H1 (cell line): ENCODE results near the gene ZMIZ1. TPM values are rescaled to one million over a fixed set of nuclear protein-coding genes. Genes with fewer than 3 reads are reported as not detected.

ENCODE experiments used
- BCL11A ChIP-seq, 2 experiments: IDR thresholded peaks; one replicate each; pipeline ENCODE4 v1.6.1; 2011; ENCODE audit warnings: low read depth in 2 of 2, low read length in 2 of 2, mild to moderate bottlenecking in 2 of 2
- CBX8 ChIP-seq: fragments of 300-800, 300-1000 bp; sonication (generic); IDR thresholded peaks from 2 replicates; pipeline ENCODE4 v1.7.1; 2016; ENCODE audit warnings: low read depth, low read length, borderline replicate concordance
- CTBP2 ChIP-seq: IDR thresholded peaks from 2 replicates; pipeline ENCODE4 v1.7.0; 2011; ENCODE audit warnings: borderline replicate concordance, mild to moderate bottlenecking, moderate library complexity, mixed read lengths, low read length; ENCODE audit not compliant: insufficient read depth, insufficient read length
- JUN ChIP-seq: IDR thresholded peaks from 2 replicates; pipeline ENCODE4 v1.6.1; 2011; ENCODE audit warnings: low read depth, mild to moderate bottlenecking, improper control_type of control experiment, low read length
- JUND ChIP-seq: IDR thresholded peaks from 2 replicates; pipeline ENCODE4 v1.6.1; 2011; ENCODE audit warnings: mild to moderate bottlenecking, improper control_type of control experiment, low read length
- KDM4A ChIP-seq: IDR thresholded peaks from one replicate; pipeline ENCODE4 v1.7.1; 2012; ENCODE audit warnings: low read depth, mild to moderate bottlenecking, moderate library complexity, low read length, inconsistent platforms; ENCODE audit not compliant: severe bottlenecking
- NRF1 ChIP-seq: IDR thresholded peaks from 2 replicates; pipeline ENCODE4 v1.6.1; 2011; ENCODE audit warnings: mild to moderate bottlenecking, low read depth, low read length, improper control_type of control experiment
- POLR2AphosphoS5 ChIP-seq: IDR thresholded peaks from 2 replicates; pipeline ENCODE4 v1.6.1; 2011; ENCODE audit warnings: low read depth, low read length
- POU5F1 ChIP-seq: IDR thresholded peaks from 2 replicates; pipeline ENCODE4 v1.6.1; 2011; ENCODE audit warnings: low read depth, mild to moderate bottlenecking, low read length, moderate library complexity
- RBBP5 ChIP-seq: IDR thresholded peaks from 2 replicates; pipeline ENCODE4 v1.7.1; 2012; ENCODE audit warnings: low read depth, mild to moderate bottlenecking, inconsistent platforms, low read length, moderate library complexity, borderline replicate concordance
- RXRA ChIP-seq: IDR thresholded peaks from 2 replicates; pipeline ENCODE4 v1.6.1; 2011; ENCODE audit warnings: low read depth, mild to moderate bottlenecking, low read length, moderate library complexity; ENCODE audit not compliant: insufficient read depth
- SIRT6 ChIP-seq: IDR thresholded peaks from one replicate; pipeline ENCODE4 v1.7.1; 2012; ENCODE audit warnings: low read length, inconsistent platforms
- SIX5 ChIP-seq: IDR thresholded peaks from 2 replicates; pipeline ENCODE4 v1.6.1; 2011; ENCODE audit warnings: mild to moderate bottlenecking, low read depth, low read length
- SP2 ChIP-seq: IDR thresholded peaks from 2 replicates; pipeline ENCODE4 v1.6.1; 2012; ENCODE audit warnings: mild to moderate bottlenecking, low read length, inconsistent platforms
- SRF ChIP-seq: IDR thresholded peaks from 2 replicates; pipeline ENCODE4 v1.6.1; 2011; ENCODE audit warnings: mild to moderate bottlenecking, low read depth, low read length, moderate library complexity
- TCF12 ChIP-seq: IDR thresholded peaks from 2 replicates; pipeline ENCODE4 v1.6.1; 2011; ENCODE audit warnings: low read depth, mild to moderate bottlenecking, low read length
- TEAD4 ChIP-seq: IDR thresholded peaks from 2 replicates; pipeline ENCODE4 v1.6.1; 2012; ENCODE audit warnings: low read depth, low read length, inconsistent platforms, mixed read lengths
- ZNF274 ChIP-seq: IDR thresholded peaks from 2 replicates; pipeline ENCODE4 v1.7.0; 2012; ENCODE audit warnings: low read length, borderline replicate concordance; ENCODE audit errors: extremely low read depth
- polyA plus RNA-seq, 7 experiments: library from polyadenylated mRNA; depleted of rRNA in 3 of 7; stranded (reverse) in 5 of 7; unstranded in 2 of 7; fragments of >200 nt in 5 of 7; fragments of 200-250 nt in 2 of 7; gene quantifications; 1 replicate in 5 of 7; 2 replicates in 1 of 7; 4 replicates in 1 of 7; pipeline versions ENCODE4 v1.2.1 to v1.2.3, GENCODE V29; 2011 to 2013; ENCODE audit warnings: missing spikeins in 2 of 7, mixed read lengths in 2 of 7
- total RNA-seq: library from RNA; stranded (reverse); fragmentation: NEBNext Ultra II Directional; extraction: Animal tissue kit (Norgen Biotek cat#: 25700); gene quantifications from 2 replicates; pipeline ENCODE4 v1.2.1, GENCODE V29; 2021
- TF ChIP-seq, protein P1 (sequence below): IDR thresholded peaks from 2 replicates; pipeline ENCODE4 v1.6.1; 2012; ENCODE audit warnings: low read length, inconsistent platforms
- TF ChIP-seq, protein P2 (sequence below), 3 experiments: IDR thresholded peaks; 1 replicate in 2 of 3; 2 replicates in 1 of 3; pipeline versions ENCODE4 v1.5.1 to v1.6.1; 2011; ENCODE audit warnings: low read length in 3 of 3, mild to moderate bottlenecking in 3 of 3, inconsistent platforms in 2 of 3, low read depth in 1 of 3, moderate library complexity in 1 of 3; ENCODE audit not compliant: insufficient read depth in 1 of 3; ENCODE audit errors: control extremely low read depth in 1 of 3

The ZMIZ1 gene
- total and polyA plus RNA-seq, 2 of the 8 experiments (the other 6 are each of a cell fraction or from before 2014, with no cell fraction given), result 8.1 to 28.0 TPM

DNA sequence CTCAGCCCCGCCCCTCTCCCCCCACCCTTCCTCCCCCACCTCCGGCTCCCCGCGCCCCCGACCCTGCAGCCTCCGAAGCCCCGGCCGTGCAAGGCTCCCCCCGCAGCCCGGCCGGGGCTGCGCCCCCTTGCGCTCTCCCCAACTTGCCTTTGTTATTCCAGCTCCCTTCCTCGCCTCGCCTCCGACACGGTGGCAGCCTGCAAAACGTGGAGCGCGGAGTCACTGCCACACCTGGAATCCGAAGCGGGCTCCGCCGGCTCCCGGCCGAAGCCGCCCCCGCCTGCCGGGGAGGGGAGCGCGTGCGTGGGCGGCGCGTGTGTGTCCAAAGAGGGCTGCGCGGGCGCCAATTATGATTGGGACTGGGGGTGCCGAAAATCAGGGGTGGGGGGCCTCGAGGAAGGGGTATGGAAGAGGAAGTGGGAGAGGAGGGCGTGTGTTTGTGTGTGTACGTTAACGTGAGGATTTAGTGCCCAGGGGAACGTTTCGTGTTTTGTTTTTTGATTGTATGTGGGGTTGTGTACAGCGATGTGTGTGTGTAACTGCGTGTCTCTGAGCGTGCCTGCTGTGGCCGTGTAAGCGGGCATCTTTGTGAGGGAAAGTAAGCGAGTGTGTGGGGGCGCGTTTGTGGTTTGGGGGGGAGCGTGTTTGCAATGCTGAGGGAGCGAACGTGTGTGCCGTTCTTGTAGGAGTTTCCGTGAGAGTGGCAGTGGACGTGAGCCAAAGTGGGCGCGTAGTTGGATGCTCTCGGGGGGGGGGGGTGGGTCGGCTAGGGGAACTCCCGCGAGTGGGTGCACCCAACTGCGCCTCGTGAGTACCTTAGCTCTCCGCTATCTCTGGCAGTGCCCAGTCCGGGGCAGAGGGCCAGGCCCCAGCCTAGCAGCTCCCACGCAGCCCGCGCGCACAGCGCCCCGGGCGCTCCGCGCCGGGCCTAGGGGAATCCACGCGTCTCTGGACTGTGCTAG is 1.2 kb upstream of the ZMIZ1 start (continued):
- TF ChIP-seq JUND, result no peak
- TF ChIP-seq CTBP2, result peak; percentile 54
- no peak for TF ChIP-seq SIRT6
- TF ChIP-seq POU5F1, result no peak
- TF ChIP-seq, protein P1, sequence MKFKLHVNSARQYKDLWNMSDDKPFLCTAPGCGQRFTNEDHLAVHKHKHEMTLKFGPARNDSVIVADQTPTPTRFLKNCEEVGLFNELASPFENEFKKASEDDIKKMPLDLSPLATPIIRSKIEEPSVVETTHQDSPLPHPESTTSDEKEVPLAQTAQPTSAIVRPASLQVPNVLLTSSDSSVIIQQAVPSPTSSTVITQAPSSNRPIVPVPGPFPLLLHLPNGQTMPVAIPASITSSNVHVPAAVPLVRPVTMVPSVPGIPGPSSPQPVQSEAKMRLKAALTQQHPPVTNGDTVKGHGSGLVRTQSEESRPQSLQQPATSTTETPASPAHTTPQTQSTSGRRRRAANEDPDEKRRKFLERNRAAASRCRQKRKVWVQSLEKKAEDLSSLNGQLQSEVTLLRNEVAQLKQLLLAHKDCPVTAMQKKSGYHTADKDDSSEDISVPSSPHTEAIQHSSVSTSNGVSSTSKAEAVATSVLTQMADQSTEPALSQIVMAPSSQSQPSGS, result no peak
- no peak for TF ChIP-seq SIX5
- TF ChIP-seq BCL11A (IDR thresholded peaks at IDR 0.05; ENCODE audit: low read depth in 2 of 2, low read length in 2 of 2), result no peak
- no peak for TF ChIP-seq RXRA
- 0 out of 2 replicates have a peak, but pooled peaks have one; percentile 16 for TF ChIP-seq SRF
- TF ChIP-seq, protein P2, sequence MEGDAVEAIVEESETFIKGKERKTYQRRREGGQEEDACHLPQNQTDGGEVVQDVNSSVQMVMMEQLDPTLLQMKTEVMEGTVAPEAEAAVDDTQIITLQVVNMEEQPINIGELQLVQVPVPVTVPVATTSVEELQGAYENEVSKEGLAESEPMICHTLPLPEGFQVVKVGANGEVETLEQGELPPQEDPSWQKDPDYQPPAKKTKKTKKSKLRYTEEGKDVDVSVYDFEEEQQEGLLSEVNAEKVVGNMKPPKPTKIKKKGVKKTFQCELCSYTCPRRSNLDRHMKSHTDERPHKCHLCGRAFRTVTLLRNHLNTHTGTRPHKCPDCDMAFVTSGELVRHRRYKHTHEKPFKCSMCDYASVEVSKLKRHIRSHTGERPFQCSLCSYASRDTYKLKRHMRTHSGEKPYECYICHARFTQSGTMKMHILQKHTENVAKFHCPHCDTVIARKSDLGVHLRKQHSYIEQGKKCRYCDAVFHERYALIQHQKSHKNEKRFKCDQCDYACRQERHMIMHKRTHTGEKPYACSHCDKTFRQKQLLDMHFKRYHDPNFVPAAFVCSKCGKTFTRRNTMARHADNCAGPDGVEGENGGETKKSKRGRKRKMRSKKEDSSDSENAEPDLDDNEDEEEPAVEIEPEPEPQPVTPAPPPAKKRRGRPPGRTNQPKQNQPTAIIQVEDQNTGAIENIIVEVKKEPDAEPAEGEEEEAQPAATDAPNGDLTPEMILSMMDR (IDR thresholded peaks at IDR 0.05; ENCODE audit: control extremely low read depth in 1 of 3, insufficient read depth in 1 of 3, low read depth in 1 of 3, low read length in 3 of 3), result peak; percentile 26 to 37 (median 28); a peak in 3 of 4 replicates
- peak; percentile 59 for TF ChIP-seq KDM4A
- no peak for TF ChIP-seq SP2
- no peak for TF ChIP-seq NRF1
- peak; percentile 81 for TF ChIP-seq TEAD4
- no peak for TF ChIP-seq ZNF274
- 0 out of 2 replicates have a peak, but pooled peaks have one; percentile 61 for TF ChIP-seq TCF12
- TF ChIP-seq RBBP5, result peak; percentile 45; the same call in 1 of the 2 replicates
- TF ChIP-seq POLR2AphosphoS5, result no peak
- no peak for TF ChIP-seq JUN
- no peak for TF ChIP-seq CBX8
